Iris pigment epithelial cell (primary cell): ENCODE measurements around the gene MISP.
A peak's percentile ranks its signal among the peaks of the same experiment; 100 is the strongest.

Experiments used
- DNase-seq: peaks from one replicate; pipeline ENCODE4 v3.0.0-alpha.2; 2011; ENCODE audit warnings: low read depth

MISP gene

GRCh38 chr19:772730-773436 lies 22.0 kb downstream of the MISP start:
- no peak for DNase-seq

GRCh38 chr19:776549-776948 lies 25.6 kb downstream of the MISP start:
- DNase-seq: peak; percentile 8

DNA sequence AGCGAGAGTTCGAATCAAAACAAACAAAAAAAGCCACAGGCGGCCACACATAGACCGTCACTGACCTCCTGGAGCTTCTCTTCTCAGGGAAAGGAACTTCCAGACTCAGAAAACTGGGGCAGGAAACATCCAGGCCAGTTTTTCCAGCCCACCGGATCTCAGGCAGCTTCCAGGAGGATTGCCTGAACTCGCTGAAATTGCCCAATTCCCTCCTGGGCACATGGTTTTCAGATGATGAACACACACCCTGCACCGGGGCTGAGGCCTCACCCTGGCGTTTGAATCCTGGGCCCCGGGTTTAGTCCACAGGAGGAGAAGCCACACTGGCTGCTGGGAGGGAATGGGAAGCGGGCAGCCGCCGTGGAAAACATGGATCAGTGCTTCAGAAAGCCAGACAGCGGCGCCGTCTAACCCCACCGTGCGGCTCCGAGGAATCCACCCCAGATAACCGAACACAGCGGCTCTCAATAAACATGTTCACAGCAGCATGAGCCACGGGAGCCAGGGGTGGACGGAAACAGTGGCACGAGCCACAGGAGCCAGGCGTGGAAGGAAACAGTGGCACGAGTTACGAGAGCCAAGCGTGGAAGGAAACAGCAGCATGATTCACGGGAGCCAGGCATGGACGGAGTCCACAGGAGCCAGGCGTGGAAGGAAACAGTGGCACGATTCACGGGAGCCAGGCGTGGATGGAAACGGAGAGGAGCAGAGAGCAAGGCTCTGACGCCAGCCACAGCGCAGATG lies 28.2 kb downstream of the MISP start:
- DNase-seq: peak; percentile 96

DNA sequence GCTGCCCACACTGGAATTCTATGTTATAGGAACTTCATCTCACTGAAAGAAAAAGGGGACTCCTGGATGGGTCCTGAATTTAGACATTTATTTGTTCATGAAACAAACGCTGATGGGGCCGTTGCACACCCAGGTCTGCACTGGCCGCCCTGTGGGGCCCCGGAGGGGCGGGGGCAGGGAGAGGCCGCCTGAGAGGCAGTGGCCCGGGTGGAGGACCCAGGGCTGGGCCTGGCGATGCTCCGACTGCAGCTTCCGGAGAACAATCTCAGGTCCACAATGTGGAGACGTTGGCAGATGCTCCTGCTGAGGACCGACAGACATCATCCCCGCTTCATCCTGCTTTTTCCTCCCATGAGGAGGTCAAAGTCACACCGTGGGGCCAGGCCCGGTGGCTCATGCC lies 30.0 kb downstream of the MISP start:
- DNase-seq: no peak

- no peak for DNase-seq
These were observed 30.9 kb downstream of the MISP start for GRCh38 chr19:781800-782184.

- DNase-seq: peak; percentile 48
These were observed 31.4 kb downstream of the MISP start for GRCh38 chr19:782185-782877.

GRCh38 chr19:782878-783668 lies 32.2 kb downstream of the MISP start:
- DNase-seq: no peak

DNA sequence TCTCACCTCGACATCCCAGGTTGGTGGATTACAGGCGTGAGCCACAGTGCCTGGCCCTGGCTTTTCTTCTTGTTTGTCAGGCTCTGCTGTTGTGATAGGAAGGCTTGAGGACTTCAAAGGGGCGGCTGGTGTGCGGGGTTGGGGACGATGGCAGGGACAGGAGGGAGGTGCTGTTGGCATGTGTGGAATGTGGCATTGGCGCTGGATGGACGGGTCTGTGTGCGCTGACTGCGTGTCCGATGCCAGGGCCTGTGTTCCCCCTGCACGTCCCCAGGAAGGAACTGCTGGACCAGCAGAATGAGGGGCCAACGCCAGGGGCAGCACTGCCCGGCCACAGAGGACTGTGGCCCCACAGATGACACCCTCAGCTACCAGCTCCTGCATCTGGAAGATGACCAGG lies 33.6 kb downstream of the MISP start:
- no peak for DNase-seq

DNA sequence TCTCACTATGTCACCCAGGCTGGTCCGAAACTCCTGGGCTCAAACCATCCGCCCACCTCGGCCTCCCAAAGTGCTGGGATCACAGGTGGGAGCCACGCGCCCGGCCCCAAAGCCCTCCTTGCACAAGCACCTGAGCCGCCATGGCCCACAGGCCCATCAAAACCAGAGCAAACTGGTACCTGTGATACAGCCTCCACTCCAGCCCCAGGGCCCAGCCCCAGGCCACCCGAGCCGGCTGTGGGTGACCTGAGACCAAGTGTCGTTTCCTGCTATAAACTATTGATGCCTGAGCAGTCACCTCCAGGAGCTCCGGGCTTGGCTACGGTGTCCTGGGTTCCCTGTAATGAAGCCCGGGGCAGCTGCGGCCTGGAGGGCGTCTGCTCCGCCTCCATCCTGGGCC lies 36.6 kb downstream of the MISP start:
- no peak for DNase-seq

DNA sequence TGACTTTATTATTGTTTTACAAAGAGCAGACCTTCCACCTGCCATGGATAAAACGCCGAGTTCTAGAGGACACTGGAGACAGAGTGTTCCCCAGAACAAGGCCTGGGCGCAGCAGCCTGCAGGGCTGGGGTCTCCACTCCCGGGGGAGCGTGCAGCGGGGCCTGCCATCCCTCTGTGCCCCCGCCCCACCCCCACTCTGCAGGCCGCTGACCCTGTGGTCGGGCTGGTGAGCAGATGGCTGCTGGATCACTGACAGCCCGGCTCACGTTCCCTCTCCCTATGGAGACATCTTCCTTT lies 37.7 kb downstream of the MISP start:
- no peak for DNase-seq

DNA sequence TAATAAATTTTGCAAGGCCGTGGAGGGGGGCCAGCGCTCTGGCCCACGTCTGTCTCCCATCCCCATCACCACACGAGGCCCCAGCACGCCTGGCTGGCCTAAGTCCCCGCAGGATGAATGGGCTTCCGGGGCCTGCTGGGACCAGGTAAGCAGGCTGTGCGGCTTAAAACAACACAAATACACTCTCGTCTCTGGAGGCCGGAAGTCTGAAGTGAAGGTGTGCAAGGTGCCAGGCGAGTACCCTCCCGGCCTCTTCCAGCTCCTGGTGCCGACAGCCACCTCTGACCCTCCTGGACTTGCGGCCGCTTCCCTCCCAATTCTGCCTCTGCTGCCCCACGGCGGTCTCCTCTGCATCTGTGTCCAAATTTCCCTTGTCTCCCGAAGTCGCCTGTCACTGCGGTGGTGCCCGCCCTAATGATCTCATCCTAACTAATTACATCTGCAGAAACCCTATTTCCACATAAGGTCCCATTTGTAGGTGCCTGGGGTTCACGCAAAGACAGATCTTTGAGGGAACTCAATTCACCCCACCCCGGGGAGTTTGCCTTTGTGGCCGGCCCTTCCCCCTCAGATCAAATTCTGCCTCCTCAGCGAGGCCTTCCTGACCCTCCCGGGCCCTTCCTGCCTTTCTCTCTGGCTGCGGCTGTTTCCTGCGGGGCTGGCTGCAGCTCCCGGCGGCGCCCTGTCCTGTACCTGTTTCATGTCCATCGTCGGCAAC lies 38.2 kb downstream of the MISP start:
- DNase-seq: no peak

GRCh38 chr19:789701-790060 lies 38.8 kb downstream of the MISP start:
- DNase-seq: peak; percentile 35

DNA sequence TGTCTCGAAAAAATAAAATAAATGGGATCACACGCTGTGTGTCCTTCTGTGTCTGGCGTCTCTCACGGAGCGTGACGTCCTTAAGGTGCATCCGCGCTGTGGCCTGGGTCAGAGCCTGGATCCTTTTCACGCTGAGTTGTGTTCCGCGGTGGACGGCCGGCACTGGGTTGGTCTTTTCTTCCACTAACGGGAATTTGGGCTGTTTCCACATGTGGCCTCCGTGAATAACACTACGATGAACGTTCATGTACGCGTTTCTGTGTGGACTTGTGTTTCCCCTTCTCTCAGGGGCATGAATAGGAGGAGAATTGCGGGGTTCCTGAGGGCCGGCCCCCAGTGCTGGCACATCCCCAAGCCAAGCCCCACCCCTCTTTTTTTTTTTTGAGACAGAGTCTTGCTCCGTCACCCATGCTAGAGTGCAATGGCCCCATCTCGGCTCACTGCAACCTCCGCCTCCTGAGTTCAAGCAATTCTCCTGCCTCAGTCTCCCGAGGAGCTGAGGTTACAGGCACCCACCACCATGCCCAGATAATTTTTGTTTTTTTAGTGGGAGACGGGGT lies 40.2 kb downstream of the MISP start:
- no peak for DNase-seq

DNA sequence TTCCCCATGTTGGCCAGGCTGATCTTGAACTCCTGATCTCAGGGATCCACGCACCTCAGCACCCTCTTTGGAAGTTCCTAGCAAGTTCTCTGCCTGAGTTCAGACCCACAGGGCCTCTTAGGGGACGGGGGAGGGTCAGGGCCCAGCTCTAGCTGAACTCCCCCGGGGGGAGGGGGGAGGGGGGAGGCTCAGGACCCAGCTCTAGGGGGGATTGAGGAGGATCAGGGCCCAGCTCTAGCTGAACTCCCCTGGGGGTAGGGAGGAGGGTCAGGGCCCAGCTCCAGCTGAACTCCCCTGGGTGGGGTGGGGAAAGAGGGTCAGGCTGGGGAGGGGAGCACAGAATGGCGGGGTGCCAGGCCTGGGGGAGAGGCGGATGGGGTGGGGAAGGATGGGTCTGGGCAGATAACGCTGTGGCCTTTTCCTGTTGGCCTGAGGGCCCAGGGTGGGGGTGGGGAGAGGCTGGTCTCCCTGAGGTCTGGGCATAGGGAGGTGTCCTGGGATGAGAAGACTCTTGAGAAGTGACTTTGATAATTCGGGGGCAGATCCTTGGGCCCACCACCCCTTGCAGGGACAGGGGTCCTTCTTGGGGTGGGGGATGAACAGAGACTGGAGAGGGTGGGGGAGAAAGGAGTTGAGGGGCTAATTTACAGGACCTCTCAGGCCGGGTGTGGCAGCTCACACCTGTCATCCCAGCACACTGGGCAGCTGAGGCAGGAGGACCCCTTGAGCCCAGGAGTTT lies 40.8 kb downstream of the MISP start:
- no peak for DNase-seq

GRCh38 chr19:792306-792885 lies 41.5 kb downstream of the MISP start:
- no peak for DNase-seq

- DNase-seq: no peak
These were observed 42.9 kb downstream of the MISP start for GRCh38 chr19:793806-794205.

DNA sequence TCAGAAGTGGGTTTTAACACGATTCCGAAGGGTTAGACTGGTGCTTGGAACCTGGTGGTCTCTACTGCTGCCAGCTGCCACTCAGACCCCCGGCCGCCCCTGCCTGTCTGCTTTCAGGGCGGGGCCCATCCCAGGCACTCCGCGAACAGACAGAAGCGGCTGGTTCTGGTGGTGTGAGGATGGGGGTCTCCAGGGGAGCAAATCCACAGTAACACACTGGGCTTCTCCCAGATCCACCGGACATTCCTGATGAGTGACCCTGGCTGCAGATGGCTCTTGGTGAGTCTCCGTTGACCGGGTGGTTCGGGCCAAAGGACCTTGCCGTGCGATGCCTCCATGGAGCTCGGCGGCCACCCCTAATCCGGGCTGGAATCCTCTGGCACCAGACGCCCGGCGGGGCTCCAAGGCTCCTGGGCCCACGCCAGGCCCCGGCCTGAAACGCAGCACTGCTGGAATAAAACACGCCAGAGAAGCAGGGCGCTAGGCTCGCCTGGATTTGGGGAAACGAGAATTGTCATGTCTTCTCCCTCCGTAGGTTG lies 44.2 kb downstream of the MISP start:
- DNase-seq: no peak

GRCh38 chr19:795691-796581 lies 45.0 kb downstream of the MISP start:
- DNase-seq: no peak
